Heart right ventricle (tissue), 16 donors: Measurements from ENCODE around the gene ZFHX3. TPM values are rescaled to one million over a fixed set of nuclear protein-coding genes. Genes with fewer than 3 reads are reported as not detected.

Source experiments
- ATAC-seq, 8 donors: fragments of 200-7000 bp; cut with Tn5 transposase; one replicate each; pipeline ENCODE4 v1.9.1; 2020; ENCODE audit warnings: mild to moderate bottlenecking in 8 of 8, moderate library complexity in 8 of 8, moderate number of reproducible peaks in 1 of 8
- DNase-seq, 2 donors: peaks; one replicate each; pipeline ENCODE4 v3.0.0-alpha.2; 2020
- H3K27ac ChIP-seq, 10 donors: fragments of 200-600 bp; sonication (generic) in 2 of 10; one replicate each; pipeline versions ENCODE4 v1.5.0 to v1.8.0; 2020 to 2022; ENCODE audit warnings: mild to moderate bottlenecking in 3 of 10
- H3K27me3 ChIP-seq, 7 donors: fragments of 200-600 bp; one replicate each; pipeline ENCODE4 v1.8.0; 2021 to 2022; ENCODE audit warnings: mild to moderate bottlenecking in 2 of 7
- H3K36me3 ChIP-seq, 9 donors: fragments of 200-600 bp; sonication (generic) in 1 of 9; one replicate each; pipeline versions ENCODE4 v1.5.0 to v1.8.0; 2020 to 2022; ENCODE audit warnings: mild to moderate bottlenecking in 2 of 9
- H3K4me1 ChIP-seq, 9 donors: fragments of 200-600 bp; sonication (generic) in 1 of 9; one replicate each; pipeline versions ENCODE4 v1.5.0 to v1.8.0; 2020 to 2022; ENCODE audit warnings: mild to moderate bottlenecking in 4 of 9
- H3K4me3 ChIP-seq, 10 donors: fragments of 200-600 bp; sonication (generic) in 2 of 10; one replicate each; pipeline versions ENCODE4 v1.5.0 to v1.8.0; 2020 to 2022; ENCODE audit warnings: mild to moderate bottlenecking in 7 of 10, moderate library complexity in 2 of 10
- H3K9me3 ChIP-seq, 11 donors: fragments of 200-600 bp in 10 of 11; sonication (generic) in 2 of 11; one replicate each; pipeline versions ENCODE4 v1.5.0 to v1.8.0; 2013 to 2022; ENCODE audit warnings: mild to moderate bottlenecking in 2 of 11, control low read depth in 1 of 11, moderate library complexity in 1 of 11
- WGBS, 2 donors: extraction: QIAGEN DNeasy Blood & Tissue Kit; methylation state at CpG; one replicate each; pipeline ENCODE4 v1.1.7; 2013; ENCODE audit warnings: inconsistent platforms in 1 of 2; 5-methylcytosine and 5-hydroxymethylcytosine counted together
- intact Hi-C, 10 donors: fragments of 100-400 bp; cut with DNase I; formaldehyde crosslinking; loops; one replicate each; pipeline versions ENCODE4 v1.11.1 to v1.14.2; 2022
- polyA plus RNA-seq, 2 donors: library from polyadenylated mRNA; stranded (reverse); fragments of 200-250 nt; gene quantifications; one replicate each; pipeline ENCODE4 v1.2.3, GENCODE V29; 2013
- total RNA-seq, 10 donors: library from RNA; stranded (reverse); fragmentation: NEBNext Ultra II Directional in 3 of 10; extraction: Animal tissue kit (Norgen Biotek cat#: 25700) in 3 of 10; gene quantifications; one replicate each; pipeline versions ENCODE4 v1.2.1 to v1.2.4, GENCODE V29; 2021 to 2023
- TF ChIP-seq, protein P1 (sequence below), 9 donors: fragments of 200-600 bp; sonication (generic) in 2 of 9; IDR thresholded peaks; one replicate each; pipeline versions ENCODE4 v1.5.0 to v1.8.0; 2021 to 2022; ENCODE audit warnings: antibody characterized with exemption in 9 of 9, mild to moderate bottlenecking in 5 of 9, moderate library complexity in 1 of 9
- donor health status: Arrhythmogenic right ventricular cardiomyopathy.
- donor health status: ischemic (EF 13 %, LVEDD 7.1; RV severe dilation, severe dysfunction).
- donor health status: healthy with polysubstance abuse.
- donor health status: DM: no; HTN: yes; CAD: no.
- donor health status: DM: no; HTN: no; CAD: no.
- donor health status: ischemic (EF 25% LVEDD 6.9; RV normal size, moderate dysfunction).
- donor health status: ischemic (EF 25% LVEDD 5.7; RV mildly dilated, moderate dysfunction).
- donor health status: healthy.
- donor health status: DM: yes; HTN: yes; CAD: no.
- donor health status: Ischemic cardiomyopathy.
- donor health status: ischemic (EF 35%, LVEDD 5.7; RV mildly dilated, moderate dysfunction).
- donor health status: nonischemic (EF 11% LVEDD 7.7; RV severe dilation, severe dysfunction).
- donor health status: DM: yes; HTN: yes; CAD: no.
- donor health status: PGD.
- donor health status: ischemic (EF 29% LVEDD 5.4; RV normal size, mild dysfunction).
- donor health status: nonischemic (EF 23%, LVEDD 6.1; RV moderate dilation, normal function).

Gene ZFHX3
- total and polyA plus RNA-seq, 12 donors: 1.6 to 15.2 (median 10.4) TPM

- peaks cover 9 to 73% (median 30%) of the 10 kb centered on the region in 9 donors for H3K4me1 ChIP-seq
- no peaks in the 10 kb centered on the region for H3K36me3 ChIP-seq
- DNase-seq (no peak), ATAC-seq (no peak)
- TF ChIP-seq, protein P1, sequence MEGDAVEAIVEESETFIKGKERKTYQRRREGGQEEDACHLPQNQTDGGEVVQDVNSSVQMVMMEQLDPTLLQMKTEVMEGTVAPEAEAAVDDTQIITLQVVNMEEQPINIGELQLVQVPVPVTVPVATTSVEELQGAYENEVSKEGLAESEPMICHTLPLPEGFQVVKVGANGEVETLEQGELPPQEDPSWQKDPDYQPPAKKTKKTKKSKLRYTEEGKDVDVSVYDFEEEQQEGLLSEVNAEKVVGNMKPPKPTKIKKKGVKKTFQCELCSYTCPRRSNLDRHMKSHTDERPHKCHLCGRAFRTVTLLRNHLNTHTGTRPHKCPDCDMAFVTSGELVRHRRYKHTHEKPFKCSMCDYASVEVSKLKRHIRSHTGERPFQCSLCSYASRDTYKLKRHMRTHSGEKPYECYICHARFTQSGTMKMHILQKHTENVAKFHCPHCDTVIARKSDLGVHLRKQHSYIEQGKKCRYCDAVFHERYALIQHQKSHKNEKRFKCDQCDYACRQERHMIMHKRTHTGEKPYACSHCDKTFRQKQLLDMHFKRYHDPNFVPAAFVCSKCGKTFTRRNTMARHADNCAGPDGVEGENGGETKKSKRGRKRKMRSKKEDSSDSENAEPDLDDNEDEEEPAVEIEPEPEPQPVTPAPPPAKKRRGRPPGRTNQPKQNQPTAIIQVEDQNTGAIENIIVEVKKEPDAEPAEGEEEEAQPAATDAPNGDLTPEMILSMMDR (IDR thresholded peaks at IDR 0.05): no peak
- intact Hi-C loops: loop anchor here in 1 of 10 donors (10.0 kb wide), 1 partner anchor 58 kb away; no protein-coding TSS in a partner anchor
- no peak overlapping the region for H3K27ac ChIP-seq
- H3K27me3 ChIP-seq: no peaks in the 10 kb centered on the region
- H3K9me3 ChIP-seq: no peaks in the 10 kb centered on the region
- H3K4me3 ChIP-seq: no peak overlapping the region
- WGBS, 2 donors: 91 to 92% methylated on average over 13 of the region's 13 CpGs
These were observed 20.9 kb downstream of the ZFHX3 start for GRCh38 chr16:73026754-73027684.

- Histone ChIP-seq H3K4me1 (peaks cover 12 to 66% (median 33%) of the 10 kb centered on the region in 9 donors), H3K4me3 (no peak overlapping the region), H3K36me3 (no peaks in the 10 kb centered on the region), H3K27me3 (no peaks in the 10 kb centered on the region), H3K9me3 (no peaks in the 10 kb centered on the region), H3K27ac (peak overlapping the region in 6 of 10 donors; percentile 20 to 59 (median 32))
- 57 to 59% methylated on average over 8 of the region's 8 CpGs for WGBS, 2 donors
- TF ChIP-seq, protein P1 (IDR thresholded peaks at IDR 0.05): no peak
- DNase-seq (no peak), ATAC-seq (peak in 1 of 8 donors; percentile 22)
- intact Hi-C loops: loop anchor here in 1 of 10 donors (10.0 kb wide), 1 partner anchor 59 kb away; no protein-coding TSS in a partner anchor
These were observed 22.1 kb downstream of the ZFHX3 start for GRCh38 chr16:73025856-73026210.

DNA sequence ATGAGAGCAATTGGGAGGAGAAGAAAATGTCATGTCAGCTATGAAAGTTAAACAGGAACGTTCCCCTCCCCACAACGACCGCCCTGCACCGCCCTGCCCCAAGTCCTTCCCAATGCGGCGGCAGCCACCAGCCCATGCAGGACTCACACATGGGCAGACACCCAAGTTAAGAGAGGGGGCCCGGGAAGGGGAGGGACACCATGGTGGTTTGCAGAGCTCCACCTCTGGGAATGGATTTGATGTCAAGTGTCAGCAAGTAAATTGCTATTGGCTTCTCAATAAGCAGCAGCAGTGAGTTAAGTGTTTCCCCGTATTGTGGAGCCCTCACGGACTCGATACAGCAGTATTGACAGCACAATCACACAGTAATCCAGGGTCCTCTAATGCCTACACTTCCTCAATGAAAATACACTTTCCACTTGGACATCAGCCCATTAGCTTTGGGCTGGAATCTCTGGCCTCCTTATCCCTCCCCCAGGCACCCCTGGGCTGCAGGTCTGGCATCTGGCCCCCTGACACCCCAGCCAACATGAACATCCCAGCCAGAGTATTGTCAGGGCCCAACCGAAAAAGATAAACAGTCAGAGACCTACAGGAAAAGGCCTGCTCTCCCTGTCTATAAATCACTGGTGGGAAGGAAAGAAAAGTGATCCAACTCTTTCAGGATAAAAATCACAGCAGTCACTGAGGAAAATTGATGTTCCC, 22.6 kb downstream of the ZFHX3 start:
- intact Hi-C loops: loop anchor here in 1 of 10 donors (10.0 kb wide), 1 partner anchor 59 kb away; no protein-coding TSS in a partner anchor
- WGBS, 2 donors: 24 to 36% methylated on average over 11 of the region's 11 CpGs
- H3K4me3 ChIP-seq: no peak overlapping the region

More for the DNA sequence above, 22.6 kb downstream of the ZFHX3 start:
- H3K9me3 ChIP-seq: no peaks in the 10 kb centered on the region
- peak overlapping the region in 6 of 10 donors; percentile 20 to 59 (median 32) for H3K27ac ChIP-seq
- DNase-seq (peak in 1 of 2 donors; percentile 55), ATAC-seq (peak in 7 of 8 donors; percentile 36 to 76 (median 58))
- peaks cover 12 to 66% (median 33%) of the 10 kb centered on the region in 9 donors for H3K4me1 ChIP-seq
- no peaks in the 10 kb centered on the region for H3K36me3 ChIP-seq
- no peaks in the 10 kb centered on the region for H3K27me3 ChIP-seq
- TF ChIP-seq, protein P1 (IDR thresholded peaks at IDR 0.05): no peak
